ENCODE measurements around the gene ANKRD1.
"Not testable (repeated sequence)": the region's sequence is repeated elsewhere in the genome, so short reads cannot be mapped to it uniquely, and the experiment has no call there.

Gene ANKRD1

GRCh38 chr10:90911133-90912051, 9.5 kb downstream of the ANKRD1 start:
- peak; percentile 3 for DNase-seq

GRCh38 chr10:90906596-90906995, 14.3 kb downstream of the ANKRD1 start:
- DNase-seq: no peak

GRCh38 chr10:90905925-90906324, 15.0 kb downstream of the ANKRD1 start:
- no peak for DNase-seq

- DNase-seq: not testable (repeated sequence)
Observed at GRCh38 chr10:90896916-90897315, 24.0 kb downstream of the ANKRD1 start.

GRCh38 chr10:90893190-90893589, 27.7 kb downstream of the ANKRD1 start:
- no peak for DNase-seq

GRCh38 chr10:90890347-90890746, 30.5 kb downstream of the ANKRD1 start:
- DNase-seq: no peak

- DNase-seq: no peak
Observed at GRCh38 chr10:90889636-90890035, 31.3 kb downstream of the ANKRD1 start.

- no peak for DNase-seq
Observed at GRCh38 chr10:90888387-90888786, 32.5 kb downstream of the ANKRD1 start.

GRCh38 chr10:90887555-90887954, 33.3 kb downstream of the ANKRD1 start:
- no peak for DNase-seq

- no peak for DNase-seq
Observed at GRCh38 chr10:90885176-90885575, 35.7 kb downstream of the ANKRD1 start.

- no peak for DNase-seq
Observed at GRCh38 chr10:90884431-90884830, 36.5 kb downstream of the ANKRD1 start.

- DNase-seq: peak; percentile 15
Observed at GRCh38 chr10:90880059-90880719, 40.7 kb downstream of the ANKRD1 start.

GRCh38 chr10:90879062-90879461, 41.8 kb downstream of the ANKRD1 start:
- no peak for DNase-seq

- no peak for DNase-seq
Observed at GRCh38 chr10:90872648-90873020, 48.3 kb downstream of the ANKRD1 start.

GRCh38 chr10:90871766-90872647, 48.9 kb downstream of the ANKRD1 start, which contains the start of gene RPP30:
Gene RPP30, plus strand, starts transcription at chr10:90871974. Its CDS starts 13 bp downstream, at chr10:90871987.
- peak; percentile 29 for DNase-seq

- peak; percentile 20 for DNase-seq
Observed at GRCh38 chr10:90871279-90871765, 49.6 kb downstream of the ANKRD1 start.

GRCh38 chr10:90866050-90866598, 54.8 kb downstream of the ANKRD1 start:
- no peak for DNase-seq

- no peak for DNase-seq
Observed at GRCh38 chr10:90865401-90865800, 55.5 kb downstream of the ANKRD1 start.

GRCh38 chr10:90862908-90863514, 57.9 kb downstream of the ANKRD1 start:
- no peak for DNase-seq

Data from NCI-H2029 treated with DMSO at 0.1 percent for 48 hours (cell line).